KMS-11 (cell line): ENCODE data around the gene NMRK2.
"Not testable (repeated sequence)": the region's sequence is repeated elsewhere in the genome, so short reads cannot be mapped to it uniquely, and the experiment has no call there.

Source experiments
- H2AFZ ChIP-seq: fragments of 200-600 bp; sonication (generic); 2 replicates; pipeline ENCODE4 v1.6.1; 2016; ENCODE audit warnings: antibody characterized with exemption, mixed run types, low read depth
- H3K27ac ChIP-seq: fragments of 200-600 bp; sonication (generic); 2 replicates; pipeline ENCODE4 v1.6.1; 2016; ENCODE audit warnings: mild to moderate bottlenecking, mixed run types
- H3K27me3 ChIP-seq: fragments of 200-600 bp; sonication (generic); 2 replicates; pipeline ENCODE4 v1.6.1; 2017; ENCODE audit warnings: mild to moderate bottlenecking, low read depth, mixed run types, moderate library complexity; ENCODE audit not compliant: insufficient read depth
- H3K36me3 ChIP-seq: fragments of 200-600 bp; sonication (generic); 2 replicates; pipeline ENCODE4 v1.6.1; 2017; ENCODE audit warnings: mild to moderate bottlenecking, mixed run types; ENCODE audit not compliant: insufficient read depth
- H3K4me1 ChIP-seq: fragments of 200-600 bp; sonication (generic); 2 replicates; pipeline ENCODE4 v1.6.1; 2016; ENCODE audit warnings: mild to moderate bottlenecking, low read depth, mixed run types; ENCODE audit not compliant: poor library complexity, severe bottlenecking
- H3K4me2 ChIP-seq: fragments of 200-600 bp; sonication (generic); 2 replicates; pipeline ENCODE4 v1.7.0; 2016; ENCODE audit warnings: mild to moderate bottlenecking, mixed run types
- H3K4me3 ChIP-seq: fragments of 200-600 bp; sonication (generic); IDR thresholded peaks from 2 replicates; pipeline ENCODE4 v1.6.1; 2017; ENCODE audit warnings: low read depth, low read length, mixed read lengths; ENCODE audit not compliant: insufficient read depth
- H3K79me2 ChIP-seq: fragments of 200-600 bp; sonication (generic); 2 replicates; pipeline ENCODE4 v1.6.1; 2016; ENCODE audit warnings: low read depth, mixed run types; ENCODE audit not compliant: insufficient read depth
- H3K9ac ChIP-seq: fragments of 200-600 bp; sonication (generic); 2 replicates; pipeline ENCODE4 v1.6.1; 2016; ENCODE audit warnings: mild to moderate bottlenecking, mixed run types
- H4K20me1 ChIP-seq: fragments of 200-600 bp; sonication (generic); 2 replicates; pipeline ENCODE4 v1.6.1; 2016; ENCODE audit warnings: mild to moderate bottlenecking, mixed run types; ENCODE audit not compliant: insufficient read depth
- TF ChIP-seq, protein P1 (sequence below): fragments of 200-600 bp; sonication (generic); conservative IDR thresholded peaks from 2 replicates; pipeline ENCODE4 v1.6.1; 2017; ENCODE audit warnings: low read depth, mild to moderate bottlenecking, antibody characterized with exemption, low read length, moderate library complexity, mixed read lengths

The NMRK2 gene

DNA sequence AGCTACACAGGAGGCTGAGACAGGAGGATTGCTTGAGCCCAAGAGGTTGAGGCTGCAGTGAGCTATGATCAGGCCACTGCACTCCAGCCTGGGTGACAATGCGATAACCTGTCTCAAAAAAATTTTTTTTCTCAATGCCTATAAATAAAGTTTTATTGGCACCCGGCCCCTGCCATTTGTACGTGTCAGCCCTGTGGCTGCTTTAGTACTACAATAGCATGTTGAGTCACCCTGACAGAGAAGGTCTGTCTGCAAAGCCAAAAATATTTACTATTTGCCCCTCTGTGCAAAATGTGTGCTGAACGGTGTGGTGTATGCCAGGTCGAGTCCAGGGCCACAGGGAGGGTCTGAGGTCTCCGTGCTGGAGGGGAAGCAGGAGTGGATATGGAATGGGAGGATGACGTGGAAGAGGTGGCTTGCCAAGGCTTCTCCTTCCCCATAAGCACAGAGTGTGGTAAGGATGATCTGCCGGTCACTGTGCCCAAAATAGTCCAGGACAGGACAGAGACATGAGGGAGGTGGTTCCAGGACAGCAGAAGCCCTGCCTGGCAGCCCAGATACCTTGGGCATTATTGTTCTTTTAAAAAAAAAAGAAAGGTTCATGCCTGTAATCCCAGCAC, 10.0 kb downstream of the NMRK2 start:
- Histone ChIP-seq H3K4me1 (no peaks in the 10 kb centered on the region), H3K36me3 (no peaks in the 10 kb centered on the region), H3K4me2 (no peak overlapping the region), H3K27ac (no peak overlapping the region), H3K4me3 (no peak overlapping the region), H3K79me2 (no peaks in the 10 kb centered on the region), H2AFZ (no peak overlapping the region), H3K27me3 (peaks cover 74% of the 10 kb centered on the region), H4K20me1 (no peaks in the 10 kb centered on the region), H3K9ac (no peak overlapping the region)
- TF ChIP-seq, protein P1, sequence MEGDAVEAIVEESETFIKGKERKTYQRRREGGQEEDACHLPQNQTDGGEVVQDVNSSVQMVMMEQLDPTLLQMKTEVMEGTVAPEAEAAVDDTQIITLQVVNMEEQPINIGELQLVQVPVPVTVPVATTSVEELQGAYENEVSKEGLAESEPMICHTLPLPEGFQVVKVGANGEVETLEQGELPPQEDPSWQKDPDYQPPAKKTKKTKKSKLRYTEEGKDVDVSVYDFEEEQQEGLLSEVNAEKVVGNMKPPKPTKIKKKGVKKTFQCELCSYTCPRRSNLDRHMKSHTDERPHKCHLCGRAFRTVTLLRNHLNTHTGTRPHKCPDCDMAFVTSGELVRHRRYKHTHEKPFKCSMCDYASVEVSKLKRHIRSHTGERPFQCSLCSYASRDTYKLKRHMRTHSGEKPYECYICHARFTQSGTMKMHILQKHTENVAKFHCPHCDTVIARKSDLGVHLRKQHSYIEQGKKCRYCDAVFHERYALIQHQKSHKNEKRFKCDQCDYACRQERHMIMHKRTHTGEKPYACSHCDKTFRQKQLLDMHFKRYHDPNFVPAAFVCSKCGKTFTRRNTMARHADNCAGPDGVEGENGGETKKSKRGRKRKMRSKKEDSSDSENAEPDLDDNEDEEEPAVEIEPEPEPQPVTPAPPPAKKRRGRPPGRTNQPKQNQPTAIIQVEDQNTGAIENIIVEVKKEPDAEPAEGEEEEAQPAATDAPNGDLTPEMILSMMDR, result no peak

DNA sequence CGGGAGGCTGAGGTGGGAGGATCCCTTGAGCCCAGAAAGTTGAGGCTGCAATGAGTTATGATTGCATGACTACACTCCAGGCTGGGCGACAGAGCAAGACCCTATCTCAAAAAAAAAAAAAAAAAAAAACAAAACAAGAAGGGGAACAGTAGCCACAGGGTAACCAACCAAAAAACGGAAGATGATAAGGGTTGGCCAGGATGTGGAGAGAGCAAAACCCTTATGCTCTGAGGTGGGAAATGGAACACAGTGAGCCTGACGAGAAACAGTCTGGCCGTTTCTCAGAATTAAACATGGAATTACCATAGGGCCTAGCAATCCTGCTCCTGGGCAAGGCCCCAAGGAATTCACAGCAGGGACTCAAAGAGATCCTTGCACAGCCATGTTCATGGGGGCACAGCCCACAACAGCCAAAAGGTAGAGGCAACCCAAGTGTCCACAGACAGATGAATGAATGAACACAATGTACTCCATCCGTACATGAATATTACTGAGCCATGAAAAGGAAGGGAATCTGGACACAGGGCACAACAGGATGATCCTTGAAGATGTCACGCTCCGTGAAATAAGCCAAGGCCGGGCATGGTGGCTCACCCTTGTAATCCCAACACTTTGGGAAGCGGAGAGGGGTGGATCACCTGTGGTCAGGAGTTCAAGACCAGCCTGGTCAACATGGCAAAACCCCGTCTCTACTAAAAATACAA, 11.3 kb downstream of the NMRK2 start:
- Histone ChIP-seq H3K27ac (no peak overlapping the region), H3K79me2 (no peaks in the 10 kb centered on the region), H3K4me1 (no peaks in the 10 kb centered on the region), H3K36me3 (no peaks in the 10 kb centered on the region), H3K27me3 (peaks cover 76% of the 10 kb centered on the region), H2AFZ (no peak overlapping the region), H3K4me2 (no peak overlapping the region), H4K20me1 (no peaks in the 10 kb centered on the region), H3K9ac (no peak overlapping the region), H3K4me3 (no peak overlapping the region)
- TF ChIP-seq, protein P1, result no peak

DNA sequence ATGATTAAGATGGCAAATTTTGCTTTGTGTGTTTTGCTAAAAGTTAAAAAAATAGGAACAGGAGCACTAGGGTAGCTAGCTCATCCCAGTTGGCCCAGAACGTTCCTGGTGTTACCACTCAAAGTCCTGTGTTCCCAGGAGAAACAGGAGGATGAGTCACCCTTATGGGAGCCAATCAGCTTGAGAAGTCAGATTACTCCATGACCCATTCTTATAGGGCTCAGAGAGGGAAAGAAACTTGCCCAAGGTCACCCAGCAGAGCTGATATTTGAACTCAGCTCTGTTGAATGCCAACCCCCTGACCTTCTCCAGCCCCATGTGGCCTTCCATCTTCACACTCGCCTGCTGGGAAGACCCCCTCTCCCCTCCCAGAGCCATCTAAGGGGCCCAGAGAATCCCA, 13.0 kb downstream of the NMRK2 start:
- H3K9ac ChIP-seq, result no peak overlapping the region
- H3K4me2 ChIP-seq, result no peak overlapping the region
- H3K4me3 ChIP-seq, result no peak overlapping the region
- no peak overlapping the region for H3K27ac ChIP-seq
- TF ChIP-seq, protein P1, result no peak
- H4K20me1 ChIP-seq, result no peaks in the 10 kb centered on the region
- peaks cover 69% of the 10 kb centered on the region for H3K27me3 ChIP-seq
- no peak overlapping the region for H2AFZ ChIP-seq
- no peaks in the 10 kb centered on the region for H3K79me2 ChIP-seq
- H3K4me1 ChIP-seq, result no peaks in the 10 kb centered on the region
- no peaks in the 10 kb centered on the region for H3K36me3 ChIP-seq

DNA sequence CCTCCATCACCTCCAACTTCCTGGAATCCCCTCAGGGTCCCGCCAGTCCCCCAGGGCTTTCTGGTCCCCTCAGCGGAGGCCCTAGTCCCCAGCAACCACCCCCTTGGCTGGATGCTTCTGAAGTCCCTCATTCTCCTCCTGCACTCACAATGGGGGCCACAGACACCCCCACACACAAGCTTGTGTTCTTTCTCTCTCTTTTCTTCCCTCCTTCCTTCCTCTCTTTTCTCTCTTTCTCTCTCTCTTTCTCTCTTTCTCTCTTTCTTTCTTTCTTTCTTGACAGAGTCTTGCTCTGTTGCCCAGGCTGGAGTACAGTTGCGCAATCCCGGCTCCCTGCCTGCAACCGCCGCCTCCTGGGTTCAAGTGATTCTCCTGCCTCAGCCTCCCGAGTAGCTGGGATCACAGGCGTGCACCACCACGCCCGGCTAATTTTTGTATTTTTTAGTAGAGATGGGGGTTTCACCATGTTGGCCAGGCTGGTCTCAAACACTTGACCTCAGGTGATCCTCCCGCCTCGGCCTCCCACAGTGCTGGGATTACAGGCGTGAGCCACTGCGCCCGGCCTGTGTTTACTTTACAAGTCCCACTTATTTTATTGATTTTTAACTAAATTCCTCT, 14.6 kb downstream of the NMRK2 start:
- H3K27ac ChIP-seq, H3K36me3 ChIP-seq, H3K4me1 ChIP-seq, H4K20me1 ChIP-seq, H3K79me2 ChIP-seq, H3K4me3 ChIP-seq, H3K4me2 ChIP-seq, H3K9ac ChIP-seq, H2AFZ ChIP-seq: not testable (repeated sequence)
- peaks cover 67% of the 10 kb centered on the region for H3K27me3 ChIP-seq

DNA sequence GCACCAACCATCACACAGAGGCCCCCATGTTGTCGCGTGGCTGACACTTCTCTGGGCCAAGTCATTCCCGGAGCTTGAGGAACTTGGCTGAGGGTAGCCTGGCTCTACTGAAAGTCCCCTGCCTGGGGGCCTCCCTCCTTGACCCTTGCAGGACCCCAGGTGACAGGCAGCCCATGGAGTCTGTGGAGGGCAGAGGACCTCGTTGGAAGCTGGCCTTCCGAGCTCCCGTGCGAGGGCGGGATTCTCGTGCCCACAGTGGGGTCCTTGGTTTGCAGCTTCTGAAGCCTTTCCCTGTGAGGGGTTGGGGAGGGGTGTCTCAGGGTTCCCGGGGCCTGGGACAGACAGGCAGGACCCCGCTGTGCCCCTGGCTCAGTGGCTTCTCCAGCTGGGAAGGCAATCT, 16.4 kb downstream of the NMRK2 start:
- TF ChIP-seq, protein P1, result no peak
- Histone ChIP-seq H3K27ac (no peak overlapping the region), H3K4me1 (no peaks in the 10 kb centered on the region), H3K27me3 (peaks cover 52% of the 10 kb centered on the region), H3K36me3 (no peaks in the 10 kb centered on the region), H3K4me3 (no peak overlapping the region), H2AFZ (no peak overlapping the region), H3K79me2 (no peaks in the 10 kb centered on the region), H3K9ac (no peak overlapping the region), H4K20me1 (no peaks in the 10 kb centered on the region), H3K4me2 (no peak overlapping the region)
